ENCODE data around the gene GMEB1.
"Not testable (repeated sequence)": the region's sequence is repeated elsewhere in the genome, so short reads cannot be mapped to it uniquely, and the experiment has no call there.

Gene GMEB1

DNA sequence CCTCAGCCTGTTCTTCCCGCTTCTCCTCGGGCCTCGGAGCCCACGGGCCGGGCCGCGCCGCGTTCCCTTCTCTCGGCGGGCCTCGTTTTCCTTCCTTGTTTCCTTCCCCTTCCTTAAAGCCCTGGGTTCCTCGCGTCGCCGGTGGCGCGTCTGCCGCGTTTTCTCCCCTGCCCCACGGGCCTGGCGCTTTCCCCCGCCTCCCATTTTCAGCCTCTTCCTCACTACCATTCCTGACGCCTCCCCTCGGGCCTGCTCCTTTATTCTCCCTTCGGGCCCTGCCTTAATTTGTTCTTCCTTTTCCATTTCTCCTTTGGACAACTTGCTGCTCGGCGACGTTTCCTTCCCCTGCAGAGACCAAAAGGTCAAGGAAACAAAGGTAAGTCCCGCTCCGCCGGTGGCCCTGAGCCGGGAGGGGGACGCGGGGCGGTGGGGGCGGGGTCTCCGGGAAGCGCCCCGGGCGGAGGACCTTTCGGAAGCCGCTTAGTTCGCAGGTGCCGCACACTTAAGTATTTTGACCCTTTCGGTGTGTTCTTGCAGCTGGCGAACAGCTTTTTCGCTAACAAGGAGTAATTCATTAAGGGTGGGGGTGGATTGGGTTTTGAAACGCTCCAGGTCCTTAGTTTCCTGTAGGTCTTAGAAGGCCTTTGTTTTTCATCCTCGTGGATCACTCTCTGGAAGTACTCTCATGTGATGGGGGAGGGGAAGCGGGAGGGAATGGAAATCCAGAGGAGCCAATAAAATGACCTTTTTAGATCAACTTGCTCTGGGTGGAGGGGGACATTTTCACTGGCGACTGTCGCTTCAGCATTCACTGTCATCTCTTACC lies 68.9 kb downstream of the GMEB1 start:
- peak overlapping the region; percentile 91 for H3K4me3 ChIP-seq (ENCODE audit: control insufficient read depth, low read depth, low read length)
- TF ChIP-seq, protein P1, sequence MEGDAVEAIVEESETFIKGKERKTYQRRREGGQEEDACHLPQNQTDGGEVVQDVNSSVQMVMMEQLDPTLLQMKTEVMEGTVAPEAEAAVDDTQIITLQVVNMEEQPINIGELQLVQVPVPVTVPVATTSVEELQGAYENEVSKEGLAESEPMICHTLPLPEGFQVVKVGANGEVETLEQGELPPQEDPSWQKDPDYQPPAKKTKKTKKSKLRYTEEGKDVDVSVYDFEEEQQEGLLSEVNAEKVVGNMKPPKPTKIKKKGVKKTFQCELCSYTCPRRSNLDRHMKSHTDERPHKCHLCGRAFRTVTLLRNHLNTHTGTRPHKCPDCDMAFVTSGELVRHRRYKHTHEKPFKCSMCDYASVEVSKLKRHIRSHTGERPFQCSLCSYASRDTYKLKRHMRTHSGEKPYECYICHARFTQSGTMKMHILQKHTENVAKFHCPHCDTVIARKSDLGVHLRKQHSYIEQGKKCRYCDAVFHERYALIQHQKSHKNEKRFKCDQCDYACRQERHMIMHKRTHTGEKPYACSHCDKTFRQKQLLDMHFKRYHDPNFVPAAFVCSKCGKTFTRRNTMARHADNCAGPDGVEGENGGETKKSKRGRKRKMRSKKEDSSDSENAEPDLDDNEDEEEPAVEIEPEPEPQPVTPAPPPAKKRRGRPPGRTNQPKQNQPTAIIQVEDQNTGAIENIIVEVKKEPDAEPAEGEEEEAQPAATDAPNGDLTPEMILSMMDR (conservative IDR thresholded peaks at IDR 0.05; ENCODE audit: control insufficient read depth, insufficient read depth, low read depth, low read length): no peak
- peak; percentile 47 for DNase-seq (ENCODE audit: low read depth)

GRCh38 chr1:28740118-28740517 lies 71.5 kb downstream of the GMEB1 start:
- TF ChIP-seq, protein P1 (conservative IDR thresholded peaks at IDR 0.05; ENCODE audit: control insufficient read depth, insufficient read depth, low read depth, low read length): no peak
- no peak for DNase-seq (ENCODE audit: low read depth)
- H3K4me3 ChIP-seq (ENCODE audit: control insufficient read depth, low read depth, low read length): no peak overlapping the region

DNA sequence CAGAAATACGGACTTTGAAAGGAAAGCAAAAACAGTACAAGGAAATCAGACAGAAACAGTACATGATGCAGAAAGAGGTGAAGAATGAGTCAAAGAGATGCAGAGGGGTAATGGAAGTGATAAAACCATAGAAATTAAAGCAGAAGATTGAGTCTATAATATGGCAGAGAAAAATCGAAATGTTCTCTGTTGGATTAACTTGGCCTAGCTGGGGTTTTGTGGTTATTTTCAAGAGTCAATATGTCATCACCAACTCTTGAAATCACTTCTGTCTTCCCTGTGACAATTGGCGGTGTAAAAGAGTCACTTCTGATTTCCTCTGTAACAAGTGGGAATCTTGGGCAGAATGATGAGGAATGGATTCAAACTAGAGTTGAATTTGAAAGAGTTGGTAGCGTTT lies 75.6 kb downstream of the GMEB1 start:
- TF ChIP-seq, protein P1 (conservative IDR thresholded peaks at IDR 0.05; ENCODE audit: control insufficient read depth, insufficient read depth, low read depth, low read length): no peak
- no peak for DNase-seq (ENCODE audit: low read depth)
- no peak overlapping the region for H3K4me3 ChIP-seq (ENCODE audit: control insufficient read depth, low read depth, low read length)

- no peak for DNase-seq (ENCODE audit: low read depth)
- TF ChIP-seq, protein P1 (conservative IDR thresholded peaks at IDR 0.05; ENCODE audit: control insufficient read depth, insufficient read depth, low read depth, low read length): no peak
- H3K4me3 ChIP-seq (ENCODE audit: control insufficient read depth, low read depth, low read length): no peak overlapping the region
Observed at GRCh38 chr1:28745653-28746173, 77.1 kb downstream of the GMEB1 start.

DNA sequence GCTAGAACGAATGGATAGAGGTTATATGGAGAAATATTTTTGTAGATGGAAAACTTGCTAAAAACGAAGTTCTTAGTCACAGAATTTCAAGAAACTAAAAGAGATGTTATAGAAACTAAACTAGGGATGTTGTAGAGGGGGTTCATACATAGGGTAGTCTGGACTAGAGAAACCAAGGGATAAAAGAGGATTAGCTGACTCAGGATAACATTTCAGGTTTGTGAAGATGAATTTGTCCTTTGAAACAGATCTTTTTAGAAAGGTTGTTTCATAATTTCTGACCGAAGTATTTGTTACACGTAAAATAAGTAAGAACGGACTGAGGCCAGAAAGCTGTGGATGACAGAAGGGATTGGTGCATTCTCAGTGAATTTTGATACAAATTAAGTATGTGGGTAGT lies 81.7 kb downstream of the GMEB1 start:
- TF ChIP-seq, protein P1 (conservative IDR thresholded peaks at IDR 0.05; ENCODE audit: control insufficient read depth, insufficient read depth, low read depth, low read length): no peak
- H3K4me3 ChIP-seq (ENCODE audit: control insufficient read depth, low read depth, low read length): no peak overlapping the region
- no peak for DNase-seq (ENCODE audit: low read depth)

DNA sequence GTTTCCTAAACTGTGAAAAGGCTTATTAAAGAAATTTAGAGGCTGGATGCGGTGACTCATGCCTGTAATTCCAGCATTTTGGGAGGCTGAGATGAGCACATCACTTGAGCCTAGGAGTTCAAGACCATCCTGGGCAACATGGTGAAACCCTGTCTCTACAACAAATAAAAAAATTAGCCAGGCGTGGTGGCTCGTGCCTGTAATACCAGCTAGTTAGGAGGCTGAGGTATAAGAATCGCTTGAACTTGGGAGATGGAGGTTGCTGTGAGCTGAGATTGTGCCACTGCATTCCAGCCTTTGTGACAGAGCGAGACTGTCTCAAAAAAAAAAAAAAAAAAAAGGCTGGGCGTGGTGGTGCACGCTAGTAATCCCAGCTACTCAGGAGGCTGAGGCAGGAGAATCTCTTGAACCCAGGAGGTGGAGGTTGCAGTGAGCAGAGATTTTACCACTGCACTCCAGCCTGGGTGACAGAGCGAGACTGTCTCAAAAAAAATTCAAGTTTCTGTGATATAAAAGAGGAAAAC lies 82.2 kb downstream of the GMEB1 start:
- not testable (repeated sequence) for DNase-seq (ENCODE audit: low read depth); H3K4me3 ChIP-seq (ENCODE audit: control insufficient read depth, low read depth, low read length)

GRCh38 chr1:28751315-28752060 lies 82.9 kb downstream of the GMEB1 start:
- no peak overlapping the region for H3K4me3 ChIP-seq (ENCODE audit: control insufficient read depth, low read depth, low read length)
- TF ChIP-seq, protein P1 (conservative IDR thresholded peaks at IDR 0.05; ENCODE audit: control insufficient read depth, insufficient read depth, low read depth, low read length): no peak
- DNase-seq (ENCODE audit: low read depth): peak; percentile 67

All from fibroblast of mammary gland (primary cell).